ENCODE data around the gene PER1.

DNA sequence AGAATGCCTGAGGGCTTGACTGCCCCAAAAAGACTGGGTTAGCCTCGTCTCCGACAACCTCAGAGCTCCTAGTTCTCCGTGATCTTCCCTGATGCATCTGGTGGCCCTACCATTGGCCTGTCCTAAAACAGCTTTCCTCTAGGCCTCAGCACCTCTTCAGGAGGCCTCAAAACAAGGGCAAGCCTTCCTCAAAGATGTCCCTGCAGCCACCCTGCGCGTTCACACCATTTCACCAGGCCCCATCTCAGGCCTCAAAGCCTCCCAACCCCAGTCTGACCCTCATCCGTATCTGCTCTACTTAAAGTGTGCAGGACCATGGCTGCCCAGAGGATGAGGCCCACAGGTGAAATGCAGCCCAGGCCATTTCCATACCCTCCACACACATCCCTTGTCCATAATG is 41.3 kb downstream of the PER1 start:
- TF ChIP-seq, protein P1, sequence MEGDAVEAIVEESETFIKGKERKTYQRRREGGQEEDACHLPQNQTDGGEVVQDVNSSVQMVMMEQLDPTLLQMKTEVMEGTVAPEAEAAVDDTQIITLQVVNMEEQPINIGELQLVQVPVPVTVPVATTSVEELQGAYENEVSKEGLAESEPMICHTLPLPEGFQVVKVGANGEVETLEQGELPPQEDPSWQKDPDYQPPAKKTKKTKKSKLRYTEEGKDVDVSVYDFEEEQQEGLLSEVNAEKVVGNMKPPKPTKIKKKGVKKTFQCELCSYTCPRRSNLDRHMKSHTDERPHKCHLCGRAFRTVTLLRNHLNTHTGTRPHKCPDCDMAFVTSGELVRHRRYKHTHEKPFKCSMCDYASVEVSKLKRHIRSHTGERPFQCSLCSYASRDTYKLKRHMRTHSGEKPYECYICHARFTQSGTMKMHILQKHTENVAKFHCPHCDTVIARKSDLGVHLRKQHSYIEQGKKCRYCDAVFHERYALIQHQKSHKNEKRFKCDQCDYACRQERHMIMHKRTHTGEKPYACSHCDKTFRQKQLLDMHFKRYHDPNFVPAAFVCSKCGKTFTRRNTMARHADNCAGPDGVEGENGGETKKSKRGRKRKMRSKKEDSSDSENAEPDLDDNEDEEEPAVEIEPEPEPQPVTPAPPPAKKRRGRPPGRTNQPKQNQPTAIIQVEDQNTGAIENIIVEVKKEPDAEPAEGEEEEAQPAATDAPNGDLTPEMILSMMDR (conservative IDR thresholded peaks at IDR 0.05; ENCODE audit: low read depth, low read length), result no peak
- TF ChIP-seq POLR2A (IDR thresholded peaks at IDR 0.05; ENCODE audit: low read depth, low read length) (no peak), NFE2L2 (IDR thresholded peaks at IDR 0.05; ENCODE audit: low read depth, low read length) (no peak), ELK1 (IDR thresholded peaks at IDR 0.05; ENCODE audit: borderline replicate concordance, low read depth, low read length) (no peak), SMC3 (IDR thresholded peaks at IDR 0.05; ENCODE audit: low read depth, low read length) (no peak), CEBPB (IDR thresholded peaks at IDR 0.05; ENCODE audit: low read depth, low read length) (no peak), BHLHE40 (IDR thresholded peaks at IDR 0.05; ENCODE audit: low read depth, low read length) (no peak), RAD21 (IDR thresholded peaks at IDR 0.05; ENCODE audit: low read length) (no peak), MXI1 (IDR thresholded peaks at IDR 0.05; ENCODE audit: borderline replicate concordance, low read depth, low read length) (no peak), RCOR1 (IDR thresholded peaks at IDR 0.05; ENCODE audit: insufficient replicate concordance, low read length) (no peak), RFX5 (IDR thresholded peaks at IDR 0.05; ENCODE audit: low read depth, low read length) (no peak), MAFK (IDR thresholded peaks at IDR 0.05; ENCODE audit: low read depth, low read length) (no peak)

All from IMR-90 (cell line).